Left ventricle myocardium inferior (tissue), 1 donor: ENCODE results near the gene TMEM117. TPM values are rescaled to one million over a fixed set of nuclear protein-coding genes. Genes with fewer than 3 reads are reported as not detected.
A peak's percentile ranks its signal among the peaks of the same experiment; 100 is the strongest.

Experiments
- DNase-seq: peaks from one replicate; pipeline ENCODE4 v3.0.0-alpha.2; 2020
- H3K27ac ChIP-seq: fragments of 200-600 bp; replicated peaks from 2 replicates; pipeline ENCODE4 v1.8.0; 2021
- H3K27me3 ChIP-seq: fragments of 200-600 bp; 2 replicates; pipeline ENCODE4 v1.8.0; 2021; ENCODE audit warnings: low read depth
- H3K36me3 ChIP-seq: fragments of 200-600 bp; 2 replicates; pipeline ENCODE4 v1.8.0; 2021
- H3K4me1 ChIP-seq: fragments of 200-600 bp; 2 replicates; pipeline ENCODE4 v1.8.0; 2021
- H3K4me3 ChIP-seq: fragments of 200-600 bp; 2 replicates; pipeline ENCODE4 v1.8.0; 2021; ENCODE audit warnings: mild to moderate bottlenecking, moderate library complexity
- H3K9me3 ChIP-seq: fragments of 200-600 bp; replicated peaks from 2 replicates; pipeline ENCODE4 v1.8.0; 2021
- intact Hi-C: fragments of 100-400 bp; cut with micrococcal nuclease; formaldehyde crosslinking; loops from one replicate; pipeline ENCODE4 v1.11.0; 2022
- long read RNA-seq: library from polyadenylated mRNA; unstranded; transcript quantifications from one replicate; pipeline ENCODE4 v2.0.0, GENCODE V29; 2021
- total RNA-seq: library from RNA; stranded (reverse); fragmentation: NEBNext Ultra II Directional; extraction: Animal tissue kit (Norgen Biotek cat#: 25700); gene quantifications from one replicate; pipeline ENCODE4 v1.2.1, GENCODE V29; 2021
- TF ChIP-seq, protein P1 (sequence below): fragments of 200-600 bp; IDR thresholded peaks from 2 replicates; pipeline ENCODE4 v1.8.0; 2021; ENCODE audit warnings: antibody characterized with exemption, mild to moderate bottlenecking, borderline replicate concordance
- donor health status: DM: no; HTN: yes; CAD: no; lungs with severe emphysema.

The TMEM117 gene
- 6.7 TPM for total RNA-seq
- long read RNA-seq, transcript TMEM117-201 (8 exons, 2,758 nt): major isoform, 9 of 17 reads
- long read RNA-seq, partial matches to known transcripts: 0 of 17 reads
- long read RNA-seq, other reads (novel, unspliced or antisense): 6 of 17 reads

GRCh38 chr12:43835656-43836474 is at the start of gene TMEM117:
Gene TMEM117, plus strand, starts transcription at chr12:43836081.
- DNase-seq: peak; percentile 83

DNA sequence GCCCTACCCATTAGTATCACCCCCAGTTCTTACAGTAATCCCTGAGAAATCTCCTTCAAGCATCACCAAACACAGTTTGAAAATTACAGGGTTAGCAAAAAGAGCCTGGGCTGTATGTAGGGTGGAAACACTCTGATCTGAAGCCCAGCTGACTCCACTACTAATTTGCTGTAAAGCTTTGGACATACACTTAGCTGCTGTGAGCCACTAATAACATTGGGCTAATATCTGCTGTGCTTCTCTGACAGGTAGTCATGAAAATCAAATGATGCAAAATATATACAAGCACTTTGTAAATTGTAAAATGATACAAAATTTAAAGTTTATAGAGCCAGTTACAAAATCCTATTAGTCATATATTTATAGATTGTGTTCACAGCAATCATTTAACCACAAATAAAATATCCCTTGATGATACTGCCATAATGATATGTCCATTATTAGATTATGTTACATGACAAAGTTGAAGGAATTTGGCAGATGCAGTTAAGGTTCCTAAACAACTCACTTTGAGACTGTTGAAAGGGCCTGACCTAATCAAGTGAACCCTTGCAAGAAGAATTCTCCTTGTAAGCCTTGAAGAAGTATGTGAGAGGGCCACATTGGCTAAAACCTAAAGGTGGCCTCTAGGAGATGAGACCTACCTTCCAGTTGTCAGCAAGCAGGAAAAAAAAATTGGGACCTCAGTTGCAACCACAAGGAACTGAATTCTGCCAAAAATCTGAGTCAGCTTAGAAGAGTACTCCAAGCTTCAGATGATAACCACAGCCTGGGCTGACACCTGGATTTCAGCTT is 48.8 kb upstream of the TMEM117 start:
- Histone ChIP-seq H3K9me3 (no peaks in the 10 kb centered on the region), H3K4me3 (no peak overlapping the region), H3K27me3 (no peaks in the 10 kb centered on the region), H3K4me1 (peaks cover 7% of the 10 kb centered on the region), H3K27ac (no peak overlapping the region), H3K36me3 (peaks cover 58% of the 10 kb centered on the region)
- intact Hi-C loops: no loop called here
- no peak for DNase-seq
- TF ChIP-seq, protein P1, sequence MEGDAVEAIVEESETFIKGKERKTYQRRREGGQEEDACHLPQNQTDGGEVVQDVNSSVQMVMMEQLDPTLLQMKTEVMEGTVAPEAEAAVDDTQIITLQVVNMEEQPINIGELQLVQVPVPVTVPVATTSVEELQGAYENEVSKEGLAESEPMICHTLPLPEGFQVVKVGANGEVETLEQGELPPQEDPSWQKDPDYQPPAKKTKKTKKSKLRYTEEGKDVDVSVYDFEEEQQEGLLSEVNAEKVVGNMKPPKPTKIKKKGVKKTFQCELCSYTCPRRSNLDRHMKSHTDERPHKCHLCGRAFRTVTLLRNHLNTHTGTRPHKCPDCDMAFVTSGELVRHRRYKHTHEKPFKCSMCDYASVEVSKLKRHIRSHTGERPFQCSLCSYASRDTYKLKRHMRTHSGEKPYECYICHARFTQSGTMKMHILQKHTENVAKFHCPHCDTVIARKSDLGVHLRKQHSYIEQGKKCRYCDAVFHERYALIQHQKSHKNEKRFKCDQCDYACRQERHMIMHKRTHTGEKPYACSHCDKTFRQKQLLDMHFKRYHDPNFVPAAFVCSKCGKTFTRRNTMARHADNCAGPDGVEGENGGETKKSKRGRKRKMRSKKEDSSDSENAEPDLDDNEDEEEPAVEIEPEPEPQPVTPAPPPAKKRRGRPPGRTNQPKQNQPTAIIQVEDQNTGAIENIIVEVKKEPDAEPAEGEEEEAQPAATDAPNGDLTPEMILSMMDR: no peak

More at GRCh38 chr12:43835656-43836474, at the start of gene TMEM117:
- TF ChIP-seq, protein P1: no peak
- Histone ChIP-seq H3K27me3 (no peaks in the 10 kb centered on the region), H3K36me3 (no peaks in the 10 kb centered on the region), H3K4me1 (peaks cover 23% of the 10 kb centered on the region), H3K4me3 (peak within 1 kb of the TSS; percentile 84), H3K27ac (peak within 1 kb of the TSS; percentile 98), H3K9me3 (no peaks in the 10 kb centered on the region)
- intact Hi-C loops: no loop called here

GRCh38 chr12:43789941-43790340 is 45.9 kb upstream of the TMEM117 start:
- peaks cover 41% of the 10 kb centered on the region for H3K36me3 ChIP-seq
- H3K4me3 ChIP-seq: no peak overlapping the region
- H3K9me3 ChIP-seq: no peaks in the 10 kb centered on the region
- H3K27me3 ChIP-seq: no peaks in the 10 kb centered on the region
- peaks cover 7% of the 10 kb centered on the region for H3K4me1 ChIP-seq
- DNase-seq: no peak
- TF ChIP-seq, protein P1: no peak
- no peak overlapping the region for H3K27ac ChIP-seq
- intact Hi-C loops: no loop called here

- intact Hi-C loops: no loop called here
- DNase-seq: no peak
- Histone ChIP-seq H3K4me1 (no peaks in the 10 kb centered on the region), H3K27ac (no peak overlapping the region), H3K27me3 (no peaks in the 10 kb centered on the region), H3K9me3 (no peaks in the 10 kb centered on the region), H3K4me3 (no peak overlapping the region), H3K36me3 (peaks cover 70% of the 10 kb centered on the region)
- TF ChIP-seq, protein P1: no peak
These were observed 40.1 kb upstream of the TMEM117 start for GRCh38 chr12:43795716-43796280.

DNA sequence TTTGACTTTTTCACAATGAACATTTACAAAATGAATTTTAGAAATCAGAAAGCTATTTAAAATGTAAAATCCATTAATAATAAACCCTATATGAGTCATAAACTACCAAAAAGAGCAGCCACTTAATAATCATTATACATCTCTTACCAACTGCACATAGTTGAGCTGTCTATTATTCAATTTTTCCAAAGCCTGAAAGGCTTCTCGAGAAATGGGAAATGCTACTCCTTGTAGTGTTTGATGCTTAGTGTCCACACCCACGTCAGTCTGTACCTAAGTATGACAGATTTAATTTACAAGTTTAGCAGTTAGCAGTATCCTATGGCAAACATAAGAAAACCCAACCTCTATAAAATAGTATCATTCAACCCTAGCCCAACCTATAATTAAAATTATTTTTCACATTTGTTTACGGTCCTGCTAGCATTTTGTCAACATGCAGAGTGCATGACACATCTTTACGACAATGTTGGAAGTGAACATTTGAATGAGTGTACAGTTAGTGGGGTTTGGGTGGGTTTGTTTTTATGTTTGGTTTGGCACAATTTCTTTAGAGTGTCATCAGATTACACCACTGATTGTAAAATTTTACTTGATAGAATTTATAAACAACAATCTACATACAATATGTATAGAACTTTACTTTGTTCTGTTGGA is 38.2 kb upstream of the TMEM117 start:
- Histone ChIP-seq H3K36me3 (peaks cover 83% of the 10 kb centered on the region), H3K9me3 (no peaks in the 10 kb centered on the region), H3K27ac (no peak overlapping the region), H3K4me1 (peaks cover under 1% of the 10 kb centered on the region), H3K27me3 (no peaks in the 10 kb centered on the region), H3K4me3 (no peak overlapping the region)
- no peak for DNase-seq
- intact Hi-C loops: no loop called here
- TF ChIP-seq, protein P1: no peak
